H1 (cell line): ENCODE results near the gene SOX13. TPM values are rescaled to one million over a fixed set of nuclear protein-coding genes. Genes with fewer than 3 reads are reported as not detected.

Experiments
- CTCF ChIA-PET: fragments of 300-600 bp; sonication (Branson Sonifier 250); formaldehyde crosslinking; loops from one replicate; lab custom pipeline; 2021; ENCODE audit not compliant: partially characterized antibody; lab: Charles Lee
- POLR2A ChIA-PET: fragments of 300-600 bp; sonication (Branson Sonifier 250); formaldehyde crosslinking; loops from one replicate; lab custom pipeline; 2021; ENCODE audit warnings: inconsistent platforms; ENCODE audit not compliant: partially characterized antibody; lab: Charles Lee
- DNase-seq, 2 experiments: peaks; one replicate each; pipeline versions ENCODE4 v3.0.0 to v3.0.0-alpha.2; 2010 to 2022; ENCODE audit warnings: low spot score in 2 of 2, low read depth in 1 of 2, mixed read lengths in 1 of 2
- FAIRE-seq: peaks from 2 replicates; lab custom pipeline; 2011; peaks lifted over from hg19 to GRCh38; lab: Jason Lieb, UNC
- H2AFZ ChIP-seq: 2 replicates; pipeline ENCODE4 v1.8.1; 2012; ENCODE audit warnings: low read length, inconsistent platforms
- H2AK5ac ChIP-seq: 2 replicates; pipeline ENCODE4 v1.6.1; 2013; ENCODE audit warnings: low read depth, low read length
- H2BK120ac ChIP-seq: replicated peaks from 2 replicates; pipeline ENCODE3; 2013; ENCODE audit warnings: low read depth, low read length, inconsistent platforms
- H2BK12ac ChIP-seq: 2 replicates; pipeline ENCODE4 v1.6.1; 2013; ENCODE audit warnings: low read depth, low read length
- H2BK15ac ChIP-seq: 2 replicates; pipeline ENCODE4 v1.6.1; 2013; ENCODE audit warnings: low read length
- H2BK20ac ChIP-seq: 2 replicates; pipeline ENCODE4 v1.6.1; 2013; ENCODE audit warnings: low read length
- H2BK5ac ChIP-seq: 2 replicates; pipeline ENCODE4 v1.6.1; 2013; ENCODE audit warnings: low read depth, low read length
- H3K14ac ChIP-seq: 2 replicates; pipeline ENCODE4 v1.6.1; 2013; ENCODE audit warnings: inconsistent platforms; ENCODE audit not compliant: insufficient read length
- H3K18ac ChIP-seq: 2 replicates; pipeline ENCODE4 v1.6.1; 2013; ENCODE audit warnings: low read length; ENCODE audit errors: extremely low read depth
- H3K23ac ChIP-seq: 2 replicates; pipeline ENCODE4 v1.6.1; 2013; ENCODE audit warnings: inconsistent platforms; ENCODE audit not compliant: insufficient read length
- H3K23me2 ChIP-seq: 2 replicates; pipeline ENCODE4 v1.6.1; 2013; ENCODE audit warnings: low read depth, low read length
- H3K27ac ChIP-seq: 2 replicates; pipeline ENCODE4 v1.6.1; 2011; ENCODE audit warnings: low read depth, low read length, inconsistent platforms
- H3K27me3 ChIP-seq, 4 experiments: replicated peaks in 1 of 4; 1 replicate in 1 of 4; 2 replicates in 3 of 4; pipeline versions ENCODE4 v1.6.1 to v1.8.1; 2011 to 2013; ENCODE audit warnings: low read length in 3 of 4, mild to moderate bottlenecking in 3 of 4, inconsistent platforms in 2 of 4, mixed read lengths in 2 of 4, moderate library complexity in 1 of 4; ENCODE audit not compliant: control insufficient read depth in 3 of 4, insufficient read depth in 3 of 4; ENCODE audit errors: extremely low read depth in 1 of 4
- H3K36me3 ChIP-seq, 4 experiments: 2 replicates each; pipeline versions ENCODE4 v1.6.1 to v1.8.1; 2011 to 2013; ENCODE audit warnings: mild to moderate bottlenecking in 4 of 4, low read length in 3 of 4, moderate library complexity in 2 of 4, control low read depth in 1 of 4, inconsistent platforms in 1 of 4; ENCODE audit not compliant: insufficient read depth in 4 of 4, control insufficient read depth in 2 of 4
- H3K4ac ChIP-seq: replicated peaks from 2 replicates; pipeline ENCODE3; 2013; ENCODE audit warnings: low read length, low read depth, mixed read lengths, inconsistent platforms; ENCODE audit not compliant: insufficient read length
- H3K4me1 ChIP-seq, 4 experiments: replicated peaks in 1 of 4; 1 replicate in 1 of 4; 2 replicates in 3 of 4; pipeline versions ENCODE4 v1.6.1 to v1.8.1; 2011 to 2013; ENCODE audit warnings: low read length in 3 of 4, inconsistent platforms in 2 of 4, mixed read lengths in 1 of 4; ENCODE audit not compliant: insufficient read depth in 4 of 4, control insufficient read depth in 3 of 4
- H3K4me2 ChIP-seq, 2 experiments: 2 replicates each; pipeline versions ENCODE4 v1.6.1 to v1.8.1; 2011 to 2013; ENCODE audit warnings: low read depth in 2 of 2, low read length in 2 of 2, control low read depth in 1 of 2, inconsistent platforms in 1 of 2, mild to moderate bottlenecking in 1 of 2; ENCODE audit not compliant: insufficient read depth in 1 of 2
- H3K4me3 ChIP-seq, 4 experiments: fragments of 200-600, 300-600 bp in 1 of 4; sonication (generic), shearing (Covaris generic), sonication (Bioruptor Twin) in 1 of 4; 2 replicates each; pipeline versions ENCODE4 v1.5.1 to v1.8.1; 2011 to 2016; ENCODE audit warnings: low read length in 4 of 4, low read depth in 3 of 4, control low read depth in 2 of 4, inconsistent platforms in 2 of 4, mild to moderate bottlenecking in 2 of 4, mixed read lengths in 1 of 4, moderate library complexity in 1 of 4; ENCODE audit not compliant: insufficient read depth in 2 of 4; ENCODE audit errors: extremely low read depth in 1 of 4
- H3K56ac ChIP-seq: replicated peaks from 2 replicates; pipeline ENCODE3; 2013; ENCODE audit warnings: low read depth, mild to moderate bottlenecking, mixed read lengths, low read length, inconsistent platforms; ENCODE audit not compliant: insufficient read length
- H3K79me1 ChIP-seq: 2 replicates; pipeline ENCODE4 v1.6.1; 2013; ENCODE audit warnings: low read depth, low read length, control low read depth
- H3K79me2 ChIP-seq, 2 experiments: 2 replicates each; pipeline versions ENCODE4 v1.6.1 to v1.8.1; 2012 to 2013; ENCODE audit warnings: low read length in 2 of 2, mild to moderate bottlenecking in 2 of 2, inconsistent platforms in 1 of 2; ENCODE audit not compliant: insufficient read depth in 2 of 2, control insufficient read depth in 1 of 2
- H3K9ac ChIP-seq, 4 experiments: replicated peaks in 1 of 4; 1 replicate in 1 of 4; 2 replicates in 3 of 4; pipeline versions ENCODE4 v1.6.1 to v1.8.1; 2011 to 2013; ENCODE audit warnings: low read depth in 3 of 4, low read length in 3 of 4, control low read depth in 2 of 4, mild to moderate bottlenecking in 2 of 4, moderate library complexity in 2 of 4, inconsistent platforms in 1 of 4; ENCODE audit errors: extremely low read depth in 1 of 4
- H3K9me3 ChIP-seq, 2 experiments: 2 replicates each; pipeline versions ENCODE4 v1.6.1 to v1.8.1; 2012 to 2013; ENCODE audit warnings: mild to moderate bottlenecking in 2 of 2, moderate library complexity in 2 of 2, control low read depth in 1 of 2, inconsistent platforms in 1 of 2, low read depth in 1 of 2, low read length in 1 of 2, mixed read lengths in 1 of 2; ENCODE audit not compliant: insufficient read depth in 2 of 2
- H4K20me1 ChIP-seq, 2 experiments: replicated peaks in 1 of 2; 2 replicates each; pipeline versions ENCODE3 to v1.8.1; 2011 to 2013; ENCODE audit warnings: inconsistent platforms in 2 of 2, low read length in 2 of 2, mild to moderate bottlenecking in 1 of 2; ENCODE audit not compliant: insufficient read depth in 2 of 2, control insufficient read depth in 1 of 2
- H4K5ac ChIP-seq: 2 replicates; pipeline ENCODE4 v1.6.1; 2013; ENCODE audit warnings: low read length, low read depth, mixed read lengths, inconsistent platforms; ENCODE audit not compliant: insufficient read length
- H4K8ac ChIP-seq: 2 replicates; pipeline ENCODE4 v1.8.0; 2013; ENCODE audit warnings: mild to moderate bottlenecking, moderate library complexity, low read length, inconsistent platforms; ENCODE audit not compliant: insufficient read depth; ENCODE audit errors: extremely low read depth
- H4K91ac ChIP-seq: replicated peaks from 2 replicates; pipeline ENCODE3; 2013; ENCODE audit warnings: low read length, mixed read lengths, inconsistent platforms; ENCODE audit not compliant: insufficient read length
- ATF2 ChIP-seq: IDR thresholded peaks from 2 replicates; pipeline ENCODE4 v1.6.1; 2012; ENCODE audit warnings: low read length, inconsistent platforms
- CREB1 ChIP-seq: IDR thresholded peaks from 2 replicates; pipeline ENCODE4 v1.6.1; 2012; ENCODE audit warnings: inconsistent platforms
- GABPA ChIP-seq: IDR thresholded peaks from 2 replicates; pipeline ENCODE4 v1.6.1; 2011; ENCODE audit warnings: mild to moderate bottlenecking, low read length, moderate library complexity, borderline replicate concordance; ENCODE audit not compliant: insufficient read depth
- HDAC6 ChIP-seq: IDR thresholded peaks from one replicate; pipeline ENCODE4 v1.7.1; 2012; ENCODE audit warnings: low read depth, mild to moderate bottlenecking, inconsistent platforms, low read length, moderate library complexity
- JUN ChIP-seq: IDR thresholded peaks from 2 replicates; pipeline ENCODE4 v1.6.1; 2011; ENCODE audit warnings: low read depth, mild to moderate bottlenecking, improper control_type of control experiment, low read length
- MAFK ChIP-seq: IDR thresholded peaks from 2 replicates; pipeline ENCODE4 v1.6.1; 2012; ENCODE audit warnings: low read depth, mild to moderate bottlenecking, improper control_type of control experiment, low read length
- NRF1 ChIP-seq: IDR thresholded peaks from 2 replicates; pipeline ENCODE4 v1.6.1; 2011; ENCODE audit warnings: mild to moderate bottlenecking, low read depth, low read length, improper control_type of control experiment
- SAP30 ChIP-seq: fragments of 300-600 bp; sonication (generic); IDR thresholded peaks from 2 replicates; pipeline ENCODE4 v1.7.1; 2012; ENCODE audit warnings: low read length, moderate library complexity, mild to moderate bottlenecking, inconsistent platforms; ENCODE audit not compliant: insufficient read depth, insufficient replicate concordance
- SP1 ChIP-seq: IDR thresholded peaks from 2 replicates; pipeline ENCODE4 v1.6.1; 2011; ENCODE audit warnings: low read depth, low read length
- SP4 ChIP-seq: IDR thresholded peaks from 2 replicates; pipeline ENCODE4 v1.6.1; 2012; ENCODE audit warnings: low read length, inconsistent platforms
- SUZ12 ChIP-seq: fragments of 200-600 bp; sonication (generic); IDR thresholded peaks from 2 replicates; pipeline ENCODE4 v1.6.1; 2012; ENCODE audit warnings: mild to moderate bottlenecking, inconsistent platforms, low read length, moderate library complexity, mixed read lengths
- whole genome bisulfite sequencing, 2 experiments: shearing (Covaris generic) in 1 of 2; methylation state at CpG; one replicate each; pipeline versions ENCODE4 v1.1.6 to v1.1.7; 2013 to 2015; ENCODE audit warnings: low lambda C conversion rate in 2 of 2, mixed read lengths in 2 of 2, inconsistent platforms in 1 of 2, low coverage in 1 of 2, missing lambda C conversion rate in 1 of 2; ENCODE audit not compliant: insufficient replicate concordance in 2 of 2, insufficient coverage in 1 of 2, insufficient read length in 1 of 2; ENCODE audit errors: extremely low coverage in 1 of 2, missing lambda C conversion rate in 1 of 2; 5-methylcytosine and 5-hydroxymethylcytosine counted together
- polyA plus RNA-seq, 7 experiments: library from polyadenylated mRNA; depleted of rRNA in 3 of 7; stranded (reverse) in 5 of 7; unstranded in 2 of 7; fragments of >200 nt in 5 of 7; fragments of 200-250 nt in 2 of 7; gene quantifications; 1 replicate in 5 of 7; 2 replicates in 1 of 7; 4 replicates in 1 of 7; pipeline versions ENCODE4 v1.2.1 to v1.2.3, GENCODE V29; 2011 to 2013; ENCODE audit warnings: missing spikeins in 2 of 7, mixed read lengths in 2 of 7
- total RNA-seq: library from RNA; stranded (reverse); fragmentation: NEBNext Ultra II Directional; extraction: Animal tissue kit (Norgen Biotek cat#: 25700); gene quantifications from 2 replicates; pipeline ENCODE4 v1.2.1, GENCODE V29; 2021

The SOX13 gene
- total and polyA plus RNA-seq, 2 of the 8 experiments (the other 6 are each of a cell fraction or from before 2014, with no cell fraction given) = 113 to 173 TPM

GRCh38 chr1:204029016-204029415, 43.9 kb upstream of the SOX13 start:
- FAIRE-seq (no peak), DNase-seq (no peak)
- Histone ChIP-seq H3K4me2 (no peak overlapping the region), H4K91ac (peak overlapping the region; percentile 17), H2BK5ac (no peak overlapping the region), H3K14ac (no peak overlapping the region), H3K27ac (no peak overlapping the region), H3K9ac (no peak overlapping the region), H2AFZ (peak overlapping the region; percentile 42; the same call in 1 of the 2 replicates), H4K8ac (no peak overlapping the region), H2BK12ac (peak overlapping the region; percentile 23; the same call in 1 of the 2 replicates), H3K23me2 (peaks cover 4% of the 10 kb centered on the region; the same call in 1 of the 2 replicates), H2AK5ac (no peak overlapping the region; the same call in 1 of the 2 replicates), H3K36me3 (no peaks in the 10 kb centered on the region), H3K27me3 (no peaks in the 10 kb centered on the region; a peak in 3 of 7 replicates), H4K20me1 (no peaks in the 10 kb centered on the region), H3K4me3 (no peak overlapping the region), H3K18ac (0 out of 2 replicates have a peak overlapping the region, but pooled peaks have one; percentile 9), H2BK120ac (no peak overlapping the region), H4K5ac (no peak overlapping the region), H3K4ac (no peak overlapping the region), H3K23ac (no peak overlapping the region), H3K79me1 (no peaks in the 10 kb centered on the region), H3K4me1 (peaks cover 0 to 21% (median 1%) of the 10 kb centered on the region in 4 experiments; a peak in 4 of 7 replicates), H3K56ac (no peak overlapping the region), H2BK20ac (no peak overlapping the region), H3K79me2 (no peaks in the 10 kb centered on the region), H2BK15ac (peak overlapping the region; percentile 92; the same call in 1 of the 2 replicates), H3K9me3 (no peaks in the 10 kb centered on the region)
- TF ChIP-seq HDAC6 (no peak), SP1 (no peak), SUZ12 (no peak), GABPA (no peak), NRF1 (no peak), SP4 (no peak), ATF2 (no peak), JUN (no peak), CREB1 (no peak), SAP30 (no peak), MAFK (no peak)
- 90% methylated on average over 11 of the region's 11 CpGs; no CpG with 5 or more reads in 1 of the 2 experiments for WGBS, 2 experiments
- ChIA-PET CTCF (interaction anchor here (1.0 to 1.6 kb wide), 3 partner anchors 84 to 158 kb away, joined by 3 to 9 read pairs (median 5); no protein-coding TSS in a partner anchor), POLR2A (interaction anchor here (0.9 kb wide), 1 partner anchor 156 kb away, joined by 3 read pairs; no protein-coding TSS in a partner anchor)
